Astrocyte (in vitro differentiated cells and primary cell): ENCODE data around the gene HEXIM1. TPM values are rescaled to one million over a fixed set of nuclear protein-coding genes. Genes with fewer than 3 reads are reported as not detected.

Experiments used
- DNase-seq: peaks from one replicate; pipeline ENCODE4 v3.0.0-alpha.2; 2010; ENCODE audit warnings: low read depth
- FAIRE-seq: peaks from 2 replicates; lab custom pipeline; 2011; peaks lifted over from hg19 to GRCh38; lab: Jason Lieb, UNC
- H2AFZ ChIP-seq: 2 replicates; pipeline ENCODE4 v1.6.0; 2012; ENCODE audit warnings: low read depth, low read length, inconsistent platforms
- H3K27ac ChIP-seq: 2 replicates; pipeline ENCODE4 v1.5.1; 2011; ENCODE audit warnings: low read depth, low read length, inconsistent platforms
- H3K27me3 ChIP-seq: 2 replicates; pipeline ENCODE4 v1.6.0; 2011; ENCODE audit warnings: low read length, inconsistent platforms; ENCODE audit not compliant: insufficient read depth
- H3K36me3 ChIP-seq: 2 replicates; pipeline ENCODE4 v1.5.1; 2011; ENCODE audit warnings: low read length, inconsistent platforms; ENCODE audit not compliant: insufficient read depth
- H3K4me1 ChIP-seq: 2 replicates; pipeline ENCODE4 v1.5.1; 2011; ENCODE audit warnings: low read length, inconsistent platforms; ENCODE audit not compliant: insufficient read depth
- H3K4me2 ChIP-seq: 2 replicates; pipeline ENCODE4 v1.6.0; 2012; ENCODE audit warnings: low read length, inconsistent platforms
- H3K4me3 ChIP-seq: 2 replicates; pipeline ENCODE4 v1.5.1; 2011; ENCODE audit warnings: low read depth, mild to moderate bottlenecking, low read length, inconsistent platforms; ENCODE audit not compliant: insufficient read depth
- H3K79me2 ChIP-seq: 2 replicates; pipeline ENCODE4 v1.6.0; 2012; ENCODE audit warnings: mild to moderate bottlenecking, low read length, inconsistent platforms; ENCODE audit not compliant: insufficient read depth
- H3K9ac ChIP-seq: 2 replicates; pipeline ENCODE4 v1.6.0; 2012; ENCODE audit warnings: mild to moderate bottlenecking, low read length, inconsistent platforms
- H3K9me3 ChIP-seq: 2 replicates; pipeline ENCODE4 v1.5.1; 2012; ENCODE audit warnings: low read depth, mild to moderate bottlenecking, low read length, inconsistent platforms; ENCODE audit not compliant: insufficient read depth
- H4K20me1 ChIP-seq: 2 replicates; pipeline ENCODE4 v1.6.0; 2012; ENCODE audit warnings: low read length, inconsistent platforms; ENCODE audit not compliant: insufficient read depth
- H3K27ac Mint-ChIP-seq: one replicate; pipeline ENCODE4 v1.8.0; 2021; ENCODE audit warnings: mild to moderate bottlenecking, mixed read lengths; ENCODE audit not compliant: unreplicated experiment
- H3K27me3 Mint-ChIP-seq: one replicate; pipeline ENCODE4 v1.8.0; 2021; ENCODE audit warnings: low read depth, mixed read lengths; ENCODE audit not compliant: unreplicated experiment
- H3K36me3 Mint-ChIP-seq: one replicate; pipeline ENCODE4 v1.8.0; 2021; ENCODE audit warnings: low read depth, mixed read lengths; ENCODE audit not compliant: unreplicated experiment
- H3K4me1 Mint-ChIP-seq: one replicate; pipeline ENCODE4 v1.8.0; 2021; ENCODE audit warnings: low read depth, mixed read lengths; ENCODE audit not compliant: unreplicated experiment
- H3K4me3 Mint-ChIP-seq: one replicate; pipeline ENCODE4 v1.8.0; 2021; ENCODE audit warnings: mild to moderate bottlenecking, moderate library complexity, mixed read lengths; ENCODE audit not compliant: unreplicated experiment
- H3K9me3 Mint-ChIP-seq: one replicate; pipeline ENCODE4 v1.8.0; 2021; ENCODE audit warnings: mild to moderate bottlenecking, mixed read lengths; ENCODE audit not compliant: unreplicated experiment
- EZH2 ChIP-seq: IDR thresholded peaks from 2 replicates; pipeline ENCODE4 v1.6.1; 2012; ENCODE audit warnings: mild to moderate bottlenecking, low read length, inconsistent platforms; ENCODE audit not compliant: insufficient read depth
- total RNA-seq: library from RNA; stranded (reverse); gene quantifications from 2 replicates; pipeline ENCODE4 v1.2.1, GENCODE V29; 2021
- TF ChIP-seq, protein P1 (sequence below): IDR thresholded peaks from 2 replicates; pipeline ENCODE4 v1.5.1; 2011; ENCODE audit warnings: low read depth, mild to moderate bottlenecking, inconsistent platforms, low read length, moderate library complexity; ENCODE audit not compliant: insufficient read depth

HEXIM1 gene
- total RNA-seq, 1 donor from 2014 or later = 44.5 TPM

DNA sequence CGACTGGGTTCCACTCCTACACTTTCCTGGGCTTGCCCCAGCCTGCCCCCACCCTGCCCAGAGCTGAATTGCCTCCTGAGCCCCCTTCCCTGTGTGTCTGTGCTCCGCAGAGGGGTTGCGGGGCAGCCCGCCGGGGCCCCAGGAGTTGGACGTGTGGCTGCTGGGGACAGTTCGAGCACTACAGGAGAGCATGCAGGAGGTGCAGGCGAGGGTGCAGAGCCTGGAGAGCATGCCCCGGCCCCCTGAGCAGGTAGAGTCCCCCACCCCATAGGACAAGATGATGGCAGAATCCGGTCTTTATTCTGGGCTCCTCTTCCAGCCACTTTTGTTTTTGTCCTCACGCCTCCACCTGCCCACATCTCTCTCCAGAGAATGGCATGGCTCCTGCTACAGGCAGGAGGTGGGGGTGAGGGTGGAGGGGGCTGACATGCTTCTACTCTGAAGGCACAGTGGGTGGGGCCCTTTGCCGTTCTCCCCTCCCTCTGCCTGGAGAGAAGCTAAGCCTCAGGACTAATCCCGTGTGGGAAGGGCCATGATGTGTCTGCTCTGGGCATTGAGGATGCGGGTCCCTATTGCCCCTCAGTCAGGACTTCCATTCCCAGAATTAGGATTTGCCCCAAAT, 9.3 kb upstream of the HEXIM1 start:
- peaks cover 4% of the 10 kb centered on the region for H3K4me1 ChIP-seq
- Mint-ChIP-seq H3K27ac (no peak overlapping the region), H3K4me1 (no peaks in the 10 kb centered on the region), H3K4me3 (no peak overlapping the region), H3K9me3 (no peaks in the 10 kb centered on the region), H3K36me3 (peaks cover 2% of the 10 kb centered on the region), H3K27me3 (no peaks in the 10 kb centered on the region)
- H3K9ac ChIP-seq = no peak overlapping the region
- no peaks in the 10 kb centered on the region for H3K36me3 ChIP-seq
- H4K20me1 ChIP-seq = no peaks in the 10 kb centered on the region
- DNase-seq = no peak
- no peak overlapping the region for H2AFZ ChIP-seq
- no peak overlapping the region for H3K4me2 ChIP-seq
- H3K27me3 ChIP-seq = no peaks in the 10 kb centered on the region
- no peak for FAIRE-seq
- H3K79me2 ChIP-seq = no peaks in the 10 kb centered on the region
- no peaks in the 10 kb centered on the region for H3K9me3 ChIP-seq
- TF ChIP-seq EZH2 = no peak
- TF ChIP-seq, protein P1, sequence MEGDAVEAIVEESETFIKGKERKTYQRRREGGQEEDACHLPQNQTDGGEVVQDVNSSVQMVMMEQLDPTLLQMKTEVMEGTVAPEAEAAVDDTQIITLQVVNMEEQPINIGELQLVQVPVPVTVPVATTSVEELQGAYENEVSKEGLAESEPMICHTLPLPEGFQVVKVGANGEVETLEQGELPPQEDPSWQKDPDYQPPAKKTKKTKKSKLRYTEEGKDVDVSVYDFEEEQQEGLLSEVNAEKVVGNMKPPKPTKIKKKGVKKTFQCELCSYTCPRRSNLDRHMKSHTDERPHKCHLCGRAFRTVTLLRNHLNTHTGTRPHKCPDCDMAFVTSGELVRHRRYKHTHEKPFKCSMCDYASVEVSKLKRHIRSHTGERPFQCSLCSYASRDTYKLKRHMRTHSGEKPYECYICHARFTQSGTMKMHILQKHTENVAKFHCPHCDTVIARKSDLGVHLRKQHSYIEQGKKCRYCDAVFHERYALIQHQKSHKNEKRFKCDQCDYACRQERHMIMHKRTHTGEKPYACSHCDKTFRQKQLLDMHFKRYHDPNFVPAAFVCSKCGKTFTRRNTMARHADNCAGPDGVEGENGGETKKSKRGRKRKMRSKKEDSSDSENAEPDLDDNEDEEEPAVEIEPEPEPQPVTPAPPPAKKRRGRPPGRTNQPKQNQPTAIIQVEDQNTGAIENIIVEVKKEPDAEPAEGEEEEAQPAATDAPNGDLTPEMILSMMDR = no peak
- H3K27ac ChIP-seq = no peak overlapping the region
- H3K4me3 ChIP-seq = no peak overlapping the region

DNA sequence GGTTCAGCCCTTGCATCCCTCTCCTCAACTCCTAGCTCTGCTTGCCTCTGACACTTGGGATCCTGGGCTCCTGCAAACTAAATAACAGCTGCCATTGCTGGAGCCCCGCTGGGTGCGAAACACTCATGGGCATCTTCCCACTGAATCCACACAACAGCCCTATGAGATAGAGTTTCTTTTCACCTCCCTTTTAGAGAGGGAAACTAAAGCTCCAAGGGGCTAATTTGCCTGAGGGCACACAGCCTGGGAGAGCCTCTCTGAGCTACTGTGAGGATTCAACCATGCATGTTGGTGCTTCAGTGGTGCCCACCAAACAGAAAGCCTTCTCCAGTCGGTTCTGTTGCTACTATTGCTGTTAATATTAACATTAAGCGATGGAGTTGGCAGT, 8.7 kb upstream of the HEXIM1 start:
- H3K9ac ChIP-seq = no peak overlapping the region
- Mint-ChIP-seq H3K36me3 (peaks cover 2% of the 10 kb centered on the region), H3K27me3 (no peaks in the 10 kb centered on the region), H3K4me1 (no peaks in the 10 kb centered on the region), H3K27ac (no peak overlapping the region), H3K4me3 (no peak overlapping the region), H3K9me3 (no peaks in the 10 kb centered on the region)
- no peaks in the 10 kb centered on the region for H3K9me3 ChIP-seq
- H3K27ac ChIP-seq = no peak overlapping the region
- no peaks in the 10 kb centered on the region for H3K79me2 ChIP-seq
- TF ChIP-seq EZH2 = no peak
- TF ChIP-seq, protein P1 = no peak
- H3K27me3 ChIP-seq = no peaks in the 10 kb centered on the region
- DNase-seq (no peak), FAIRE-seq (no peak)
- H2AFZ ChIP-seq = no peak overlapping the region
- H4K20me1 ChIP-seq = no peaks in the 10 kb centered on the region
- H3K4me2 ChIP-seq = no peak overlapping the region
- peaks cover 4% of the 10 kb centered on the region for H3K4me1 ChIP-seq
- H3K36me3 ChIP-seq = no peaks in the 10 kb centered on the region
- no peak overlapping the region for H3K4me3 ChIP-seq

DNA sequence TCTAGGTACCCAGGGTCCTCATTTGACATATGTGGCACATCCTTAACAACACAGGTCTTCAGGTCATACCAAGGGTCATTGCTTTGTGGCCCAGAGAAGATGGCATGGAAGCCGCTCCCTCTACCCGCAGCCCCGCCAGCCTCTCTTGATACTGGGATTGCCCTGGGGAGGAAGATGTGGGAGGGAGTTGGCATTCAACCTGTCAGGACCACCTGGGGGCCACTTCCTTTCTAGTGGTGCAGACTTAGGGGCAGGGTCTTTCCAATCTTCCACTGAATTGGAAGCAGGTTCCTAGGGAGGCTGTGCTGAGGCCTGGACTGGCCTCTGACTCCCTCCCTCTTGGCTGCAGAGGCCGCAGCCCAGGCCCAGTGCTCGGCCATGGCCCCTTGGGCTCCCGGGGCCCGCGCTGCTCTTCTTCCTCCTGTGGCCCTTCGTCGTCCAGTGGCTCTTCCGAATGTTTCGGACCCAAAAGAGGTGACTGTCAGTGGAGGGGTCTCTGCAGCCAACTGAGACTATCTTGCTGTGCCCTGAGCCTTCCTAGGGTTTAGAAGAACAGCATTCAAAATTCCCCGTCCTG, 5.1 kb upstream of the HEXIM1 start:
- no peak overlapping the region for H3K27ac ChIP-seq
- H3K79me2 ChIP-seq = no peaks in the 10 kb centered on the region
- H3K4me2 ChIP-seq = peak overlapping the region; percentile 84
- no peak overlapping the region for H3K4me3 ChIP-seq
- H3K4me1 Mint-ChIP-seq = peaks cover 2% of the 10 kb centered on the region
- peaks cover 13% of the 10 kb centered on the region for H3K4me1 ChIP-seq
- no peak overlapping the region for H3K4me3 Mint-ChIP-seq
- DNase-seq = no peak
- TF ChIP-seq EZH2 = no peak
- TF ChIP-seq, protein P1 = no peak
- H3K9me3 ChIP-seq = no peaks in the 10 kb centered on the region
- no peaks in the 10 kb centered on the region for H3K9me3 Mint-ChIP-seq
- peak overlapping the region; percentile 63 for H3K9ac ChIP-seq
- FAIRE-seq = no peak
- no peaks in the 10 kb centered on the region for H3K27me3 Mint-ChIP-seq
- H3K36me3 ChIP-seq = no peaks in the 10 kb centered on the region
- no peaks in the 10 kb centered on the region for H3K27me3 ChIP-seq
- H3K36me3 Mint-ChIP-seq = peaks cover 1% of the 10 kb centered on the region
- H2AFZ ChIP-seq = peak overlapping the region; percentile 78
- no peaks in the 10 kb centered on the region for H4K20me1 ChIP-seq
- no peak overlapping the region for H3K27ac Mint-ChIP-seq
